HUES48 (cell line): ENCODE results near the gene ADAMTS17.

Experiments
- H3K27ac ChIP-seq: one replicate; pipeline ENCODE4 v1.7.0; 2013; ENCODE audit warnings: low read depth, low read length, inconsistent platforms
- H3K27me3 ChIP-seq: 2 replicates; pipeline ENCODE4 v1.6.1; 2013; ENCODE audit warnings: mild to moderate bottlenecking, low read length; ENCODE audit not compliant: control insufficient read depth, insufficient read depth
- H3K36me3 ChIP-seq: 2 replicates; pipeline ENCODE4 v1.6.1; 2013; ENCODE audit warnings: low read length; ENCODE audit not compliant: control insufficient read depth, insufficient read depth
- H3K4me1 ChIP-seq: 2 replicates; pipeline ENCODE4 v1.6.1; 2013; ENCODE audit warnings: mild to moderate bottlenecking, low read length; ENCODE audit not compliant: control insufficient read depth, insufficient read depth
- H3K4me3 ChIP-seq: 2 replicates; pipeline ENCODE4 v1.5.1; 2013; ENCODE audit warnings: mild to moderate bottlenecking, low read depth, low read length
- H3K9ac ChIP-seq: 2 replicates; pipeline ENCODE4 v1.6.1; 2013; ENCODE audit warnings: mild to moderate bottlenecking, low read depth, low read length, moderate library complexity
- H3K9me3 ChIP-seq: 2 replicates; pipeline ENCODE4 v1.6.1; 2013; ENCODE audit warnings: low read length; ENCODE audit not compliant: control insufficient read depth, insufficient read depth

Gene ADAMTS17

DNA sequence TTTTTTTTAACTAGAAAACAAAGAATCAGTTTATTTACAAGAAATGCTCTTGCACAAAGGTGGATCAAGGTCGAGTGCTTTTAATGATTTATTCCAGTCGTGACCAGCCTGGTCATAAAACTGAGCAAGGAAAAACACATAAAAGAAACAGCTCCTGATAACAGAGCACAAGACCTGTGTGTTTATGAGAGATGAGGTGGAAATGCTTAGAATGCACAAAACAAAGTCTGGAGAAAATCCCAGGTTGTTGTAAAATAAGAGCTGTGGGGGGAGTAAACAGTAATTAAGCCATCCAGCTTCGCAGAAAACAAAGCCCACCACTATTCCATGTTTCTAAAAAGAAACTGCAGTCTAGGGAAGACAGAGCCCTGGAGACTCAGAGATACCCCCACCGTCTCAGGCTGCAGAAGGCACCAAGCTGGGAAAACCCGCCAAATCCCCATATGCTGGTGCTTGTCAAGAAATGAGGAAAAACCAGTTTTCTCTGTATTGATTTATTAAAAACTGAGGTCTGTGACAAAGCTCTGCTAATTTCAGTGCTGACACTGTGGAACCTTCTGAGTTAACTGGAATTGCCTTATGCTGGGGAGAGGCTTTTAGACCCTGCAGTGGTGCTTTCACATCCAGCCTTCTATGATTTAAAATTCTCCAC is 139.3 kb downstream of the ADAMTS17 start:
- H3K27me3 ChIP-seq, result no peaks in the 10 kb centered on the region
- no peak overlapping the region for H3K4me3 ChIP-seq
- no peak overlapping the region for H3K27ac ChIP-seq
- no peaks in the 10 kb centered on the region for H3K36me3 ChIP-seq
- no peaks in the 10 kb centered on the region for H3K9me3 ChIP-seq
- no peak overlapping the region for H3K9ac ChIP-seq
- peaks cover 10% of the 10 kb centered on the region for H3K4me1 ChIP-seq

DNA sequence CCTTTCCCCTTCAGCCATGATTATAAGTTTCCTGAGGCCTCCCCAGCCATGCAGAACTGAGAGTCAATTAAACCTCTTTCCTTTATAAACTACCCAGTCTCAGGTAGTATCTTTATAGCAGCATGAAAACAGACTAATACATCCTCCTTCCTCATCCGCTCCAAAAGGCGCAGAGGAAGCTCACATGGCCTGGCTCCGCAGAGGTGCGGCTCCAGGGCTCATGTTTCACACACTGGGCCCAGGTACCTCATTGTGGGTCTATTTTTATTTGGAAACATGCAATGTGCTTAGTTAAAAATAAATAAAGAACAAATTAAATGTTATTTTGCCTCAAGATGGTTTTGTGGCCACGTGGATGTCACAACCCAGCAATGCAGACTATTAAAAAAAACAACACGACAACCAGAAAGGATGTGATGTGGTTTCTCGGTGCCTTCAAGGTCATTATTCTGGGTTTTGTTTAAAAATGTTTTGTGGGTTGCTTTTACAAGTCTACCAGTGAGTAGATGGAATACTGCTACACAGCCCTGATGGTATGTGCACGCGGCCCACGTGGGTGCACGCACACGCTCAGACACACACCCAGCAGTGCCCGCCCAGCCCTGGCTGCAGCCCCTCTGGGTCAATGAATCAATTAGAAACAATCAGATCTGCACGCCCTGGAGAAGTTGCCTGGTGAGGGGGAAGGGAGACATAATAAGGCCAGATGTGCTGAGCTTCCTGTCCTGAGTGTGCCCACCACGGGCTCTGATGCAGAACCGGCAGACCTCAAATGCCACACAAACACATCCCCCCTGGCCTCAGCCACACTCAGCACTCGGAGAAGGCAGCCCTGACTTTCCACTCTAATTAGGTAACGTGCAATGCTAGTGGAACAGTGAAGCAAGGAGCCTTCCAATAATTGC is 140.1 kb downstream of the ADAMTS17 start:
- Histone ChIP-seq H3K36me3 (no peaks in the 10 kb centered on the region), H3K4me1 (peaks cover 3% of the 10 kb centered on the region; the same call in 1 of the 2 replicates), H3K27ac (no peak overlapping the region), H3K9ac (no peak overlapping the region), H3K4me3 (no peak overlapping the region), H3K9me3 (no peaks in the 10 kb centered on the region), H3K27me3 (no peaks in the 10 kb centered on the region)

DNA sequence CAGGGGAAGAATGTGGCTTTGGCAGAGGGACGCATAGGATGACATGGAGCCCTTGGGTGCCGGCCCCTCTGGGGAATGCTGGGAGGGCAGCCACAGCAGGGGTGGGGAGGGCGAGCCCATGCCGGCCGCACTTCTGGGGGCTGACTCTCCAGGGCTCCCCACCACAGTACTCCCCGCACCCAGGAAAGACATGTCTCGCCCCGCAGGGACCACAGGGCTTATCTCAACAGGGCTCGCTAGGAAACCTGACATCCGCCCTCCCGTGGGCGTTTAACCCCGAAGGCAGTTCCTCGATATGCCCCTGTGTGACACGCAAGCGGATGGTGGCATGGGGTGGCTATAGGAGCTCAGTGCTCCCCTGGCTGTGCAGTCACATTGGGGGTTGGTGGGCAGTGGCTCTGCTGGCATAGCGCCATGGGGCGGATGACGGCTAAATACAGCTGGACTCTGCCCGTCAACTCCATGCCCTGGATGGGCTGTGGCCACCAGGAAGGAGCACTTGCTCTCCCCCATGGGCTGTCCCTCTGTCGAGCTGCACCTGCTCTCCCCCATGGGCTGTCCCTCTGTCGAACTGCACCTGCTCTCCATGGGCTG is 141.4 kb downstream of the ADAMTS17 start:
- Histone ChIP-seq H3K4me3 (no peak overlapping the region), H3K27ac (no peak overlapping the region), H3K36me3 (no peaks in the 10 kb centered on the region), H3K27me3 (no peaks in the 10 kb centered on the region), H3K9me3 (no peaks in the 10 kb centered on the region), H3K4me1 (no peaks in the 10 kb centered on the region), H3K9ac (no peak overlapping the region)

DNA sequence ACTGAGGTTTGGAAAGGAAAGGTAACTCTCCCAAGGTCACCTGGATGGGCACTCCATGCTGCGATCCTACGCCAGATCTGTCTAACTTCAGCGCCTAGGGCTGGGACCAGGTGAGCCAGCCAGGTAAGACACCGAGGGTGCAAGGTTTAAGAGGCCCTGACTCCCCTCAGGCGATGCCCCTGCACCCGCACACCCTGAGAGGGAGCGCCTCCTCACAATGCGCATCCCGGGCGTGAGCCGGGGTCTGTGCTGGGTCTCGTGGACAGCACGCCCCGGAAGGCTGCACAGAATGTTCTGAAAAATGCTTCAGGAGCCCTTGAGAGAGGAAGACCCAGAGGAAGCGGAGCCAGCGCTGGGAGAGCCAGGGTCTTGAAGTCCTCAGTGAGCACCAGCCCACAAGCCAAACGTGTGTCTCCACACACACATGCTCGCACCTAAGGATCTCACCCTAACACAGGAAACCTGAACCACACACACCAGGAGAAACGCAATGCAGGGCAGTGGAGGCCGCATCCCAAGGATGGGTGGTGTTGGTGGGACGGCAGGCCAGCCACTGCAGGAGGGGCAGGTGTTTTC is 142.0 kb downstream of the ADAMTS17 start:
- Histone ChIP-seq H3K9ac (no peak overlapping the region), H3K27ac (no peak overlapping the region), H3K4me3 (no peak overlapping the region), H3K27me3 (no peaks in the 10 kb centered on the region), H3K9me3 (no peaks in the 10 kb centered on the region), H3K36me3 (no peaks in the 10 kb centered on the region), H3K4me1 (no peaks in the 10 kb centered on the region)

DNA sequence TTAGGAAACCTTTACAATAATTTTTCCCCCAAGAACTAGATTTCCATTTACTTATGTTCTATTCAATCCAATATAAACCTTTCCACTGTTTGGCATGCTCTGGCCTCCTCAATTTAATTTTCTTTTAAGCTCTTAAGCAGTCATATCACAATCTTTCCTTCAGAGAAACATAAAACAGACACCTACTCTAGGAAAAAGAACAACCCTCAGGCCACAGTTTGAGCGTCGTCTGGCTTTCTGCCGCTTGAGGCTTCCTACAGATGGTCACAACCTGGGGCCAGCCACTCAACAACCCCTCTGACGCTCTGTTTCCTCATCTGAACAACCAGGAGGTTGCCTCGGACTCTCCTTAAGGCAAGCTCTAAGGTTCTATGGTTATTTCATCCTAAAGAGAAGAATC is 143.3 kb downstream of the ADAMTS17 start:
- H3K27me3 ChIP-seq, result no peaks in the 10 kb centered on the region
- H3K27ac ChIP-seq, result no peak overlapping the region
- no peaks in the 10 kb centered on the region for H3K36me3 ChIP-seq
- H3K9ac ChIP-seq, result no peak overlapping the region
- no peaks in the 10 kb centered on the region for H3K9me3 ChIP-seq
- H3K4me3 ChIP-seq, result no peak overlapping the region
- no peaks in the 10 kb centered on the region for H3K4me1 ChIP-seq

DNA sequence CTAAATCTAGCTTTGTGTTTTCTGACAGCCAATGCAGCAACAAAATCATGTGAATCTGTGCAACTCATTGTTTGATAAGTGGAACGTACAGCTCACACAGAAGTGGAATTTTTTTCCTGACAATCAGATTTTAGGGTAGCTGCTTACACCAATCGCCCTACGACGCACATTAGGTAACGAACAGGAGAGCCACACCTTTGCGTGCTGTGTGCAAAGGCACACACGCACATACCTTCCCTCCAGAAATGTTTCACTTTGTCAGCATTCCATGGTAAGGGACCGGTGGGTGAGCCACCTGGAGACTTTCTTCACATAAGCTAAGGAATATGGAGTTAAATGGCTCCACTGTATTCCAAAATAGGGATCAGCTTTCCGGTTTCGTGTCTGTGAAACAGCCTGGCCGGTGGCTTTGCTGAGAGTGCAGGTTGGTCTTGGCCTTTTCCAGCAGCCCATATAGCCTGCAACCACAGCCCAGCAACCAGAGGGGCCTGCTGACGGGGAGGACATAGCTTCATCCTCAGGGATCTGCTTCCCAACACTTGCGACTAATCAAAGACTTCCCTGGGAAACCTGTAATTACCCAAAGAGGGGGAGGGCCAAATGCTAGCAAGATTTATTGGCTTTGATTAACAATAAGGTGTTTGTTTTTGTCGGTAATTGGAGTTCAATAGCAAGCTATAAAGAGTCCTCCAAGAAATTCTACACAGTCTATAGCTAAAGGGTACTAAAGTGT is 145.3 kb downstream of the ADAMTS17 start:
- Histone ChIP-seq H3K9ac (no peak overlapping the region), H3K36me3 (no peaks in the 10 kb centered on the region), H3K27me3 (no peaks in the 10 kb centered on the region), H3K27ac (no peak overlapping the region), H3K9me3 (no peaks in the 10 kb centered on the region), H3K4me3 (no peak overlapping the region), H3K4me1 (peaks cover 2% of the 10 kb centered on the region; the same call in 1 of the 2 replicates)

DNA sequence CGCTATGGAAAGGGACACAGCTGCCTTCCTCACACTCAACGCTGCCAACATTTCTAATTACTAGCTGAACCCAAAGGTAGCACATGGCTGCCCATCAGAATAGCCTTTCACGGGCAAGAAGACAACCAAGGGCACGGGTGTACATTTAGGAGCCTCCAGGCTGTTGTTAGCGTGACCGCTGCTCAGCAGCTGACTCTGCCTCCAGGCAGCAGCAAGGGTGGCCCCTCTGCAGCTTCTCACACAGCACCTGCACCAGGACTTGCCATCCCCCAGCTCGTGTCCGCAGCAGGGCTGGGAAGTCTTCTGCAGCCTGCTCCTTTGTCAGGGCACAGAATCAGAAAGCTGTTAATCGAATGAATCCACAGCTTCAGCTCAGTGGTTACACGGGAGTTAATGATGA is 146.8 kb downstream of the ADAMTS17 start:
- Histone ChIP-seq H3K4me1 (peaks cover 12% of the 10 kb centered on the region; the same call in 1 of the 2 replicates), H3K4me3 (no peak overlapping the region), H3K27me3 (no peaks in the 10 kb centered on the region), H3K9me3 (no peaks in the 10 kb centered on the region), H3K9ac (no peak overlapping the region), H3K27ac (no peak overlapping the region), H3K36me3 (no peaks in the 10 kb centered on the region)

DNA sequence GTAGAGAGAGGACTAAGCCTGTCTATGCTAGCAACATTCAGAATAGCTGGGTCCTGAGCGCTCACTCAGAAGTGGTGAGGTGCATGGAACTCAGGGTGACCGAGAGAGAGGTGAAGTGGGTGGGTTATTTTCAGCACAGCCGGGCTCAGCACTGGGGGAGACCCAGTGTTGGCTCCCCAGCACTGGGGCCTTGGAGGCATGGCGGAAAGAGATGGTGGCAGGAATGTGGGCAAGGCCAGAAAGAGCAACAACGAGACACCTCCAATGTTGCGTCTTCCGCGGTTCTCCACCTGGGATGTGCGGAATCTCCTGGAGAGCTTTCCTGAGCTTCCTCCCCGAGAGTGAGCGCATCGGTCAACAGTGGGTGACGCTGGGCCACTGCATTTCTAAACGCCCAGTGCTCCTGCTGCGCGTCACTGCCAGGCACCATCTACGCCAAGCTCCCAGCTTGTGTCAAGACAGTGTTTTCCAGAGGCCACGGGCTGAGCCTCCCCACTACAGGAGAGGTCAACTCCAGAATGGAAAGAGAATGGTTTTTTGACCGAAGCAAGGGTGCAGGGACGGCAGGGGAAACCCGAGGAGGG is 148.4 kb downstream of the ADAMTS17 start:
- Histone ChIP-seq H3K9ac (no peak overlapping the region), H3K4me1 (peaks cover 12% of the 10 kb centered on the region; the same call in 1 of the 2 replicates), H3K4me3 (no peak overlapping the region), H3K27ac (no peak overlapping the region), H3K36me3 (no peaks in the 10 kb centered on the region), H3K27me3 (no peaks in the 10 kb centered on the region), H3K9me3 (no peaks in the 10 kb centered on the region)

DNA sequence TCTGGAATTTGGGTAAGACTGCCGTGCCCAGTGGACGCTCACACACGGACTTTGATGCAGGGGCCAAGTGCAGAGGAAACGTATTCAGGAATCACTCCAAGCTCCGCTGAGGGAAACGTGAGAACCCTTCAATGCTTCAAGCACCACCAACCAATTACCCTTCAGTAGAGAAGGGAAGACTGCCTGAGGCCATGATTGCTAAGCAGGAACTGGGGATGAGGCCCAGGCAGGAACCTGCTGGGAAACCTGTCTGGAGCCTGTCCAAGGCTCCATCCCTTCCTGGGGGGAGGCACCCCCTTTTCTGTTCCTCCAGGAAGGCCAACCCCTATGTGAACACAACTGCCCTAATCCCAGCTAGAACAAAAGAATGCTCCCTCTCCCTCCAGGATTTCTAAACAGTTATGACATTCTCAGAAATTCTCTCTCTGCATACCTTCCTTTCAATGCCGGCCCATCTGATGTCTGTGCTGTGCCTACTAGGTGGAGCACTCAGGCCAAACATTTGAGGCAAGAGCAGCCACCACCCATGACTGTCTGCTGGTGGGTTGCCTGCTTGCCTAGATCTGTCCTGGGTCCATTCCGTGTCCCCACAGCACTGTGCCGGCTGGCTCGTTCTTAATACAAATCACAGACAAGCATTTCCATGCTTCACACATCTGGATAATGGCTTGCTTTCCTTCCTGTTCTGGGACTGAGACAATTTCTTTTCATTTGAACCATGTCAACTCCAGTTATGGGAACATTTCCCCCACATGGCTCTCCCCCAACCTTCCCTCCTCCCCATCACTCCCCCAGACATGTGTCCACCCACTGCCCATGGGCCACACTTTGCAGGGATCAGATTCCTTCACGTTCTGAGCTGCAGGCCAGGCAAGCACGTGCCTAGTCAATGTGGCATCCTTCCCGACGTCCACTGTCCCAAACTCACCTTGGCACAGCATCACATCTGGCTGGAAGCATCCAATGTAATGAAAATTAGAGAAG is 149.4 kb downstream of the ADAMTS17 start:
- Histone ChIP-seq H3K27ac (no peak overlapping the region), H3K9ac (no peak overlapping the region), H3K27me3 (no peaks in the 10 kb centered on the region), H3K9me3 (no peaks in the 10 kb centered on the region), H3K36me3 (no peaks in the 10 kb centered on the region), H3K4me3 (no peak overlapping the region), H3K4me1 (peaks cover 12% of the 10 kb centered on the region; the same call in 1 of the 2 replicates)
